NCI-H2107 treated with DMSO at 0.1 percent for 48 hours (cell line): ENCODE results near the gene MYPOP.
"Not testable (repeated sequence)": the region's sequence is repeated elsewhere in the genome, so short reads cannot be mapped to it uniquely, and the experiment has no call there.

Source experiments
- DNase-seq: peaks from one replicate; lab custom pipeline; 2025; ENCODE audit not compliant: unreplicated experiment; lab: John Stamatoyannopoulos, UW

The MYPOP gene

DNA sequence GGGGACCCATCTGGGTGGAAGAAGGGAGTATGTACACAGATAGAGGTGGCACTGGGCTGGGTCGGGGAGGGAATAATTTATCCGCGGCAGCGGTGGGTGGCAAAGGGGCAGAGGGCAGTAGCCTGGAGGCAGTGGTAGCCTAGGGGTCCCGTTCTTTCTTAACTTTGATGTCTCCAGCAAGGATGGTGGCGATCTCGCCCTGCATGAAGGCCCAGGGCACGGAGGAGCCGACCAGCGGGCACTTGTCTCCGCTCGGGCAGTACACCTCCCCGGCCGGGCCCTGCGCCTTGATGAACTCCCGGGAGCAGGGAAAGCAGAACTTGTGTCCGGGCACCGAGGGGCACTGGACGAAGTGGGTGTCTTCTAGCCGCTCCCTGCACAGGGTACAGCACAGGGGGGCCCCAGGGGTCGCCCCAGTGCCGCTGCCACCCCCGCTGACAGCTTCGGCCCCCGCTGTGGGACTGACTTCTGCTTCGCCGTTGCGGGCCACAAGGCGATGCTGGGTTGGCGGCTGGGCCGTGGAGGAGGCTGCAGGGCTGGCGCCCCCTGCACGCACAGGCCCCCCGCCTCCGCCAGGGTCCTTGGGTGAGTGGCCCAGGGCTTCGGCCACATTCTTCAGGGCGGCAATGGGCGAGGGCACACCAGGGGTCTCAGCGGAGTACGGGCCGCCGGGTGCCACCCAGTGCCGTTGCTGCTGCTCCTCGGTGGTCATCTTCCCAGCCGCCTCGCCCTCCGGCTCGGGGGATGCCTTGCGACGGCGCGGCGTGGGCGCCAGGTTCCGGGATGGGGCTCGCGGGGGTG is 18.3 kb downstream of the MYPOP start:
- no peak for DNase-seq

DNA sequence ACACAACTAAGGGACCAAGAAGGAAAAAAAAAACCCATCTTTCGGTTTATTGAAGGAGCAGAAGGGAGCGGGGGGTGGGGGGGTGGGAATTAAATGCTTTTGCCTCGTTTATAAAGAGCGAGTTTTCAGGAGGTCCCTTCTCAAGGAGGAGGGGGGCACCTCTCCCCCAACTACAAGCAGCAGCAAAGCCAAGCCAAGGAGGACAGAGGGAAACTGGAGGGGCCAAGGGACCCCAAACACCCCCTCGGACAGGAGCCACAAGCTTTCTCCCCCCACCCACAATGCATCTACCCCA is 18.9 kb downstream of the MYPOP start:
- DNase-seq = no peak

DNA sequence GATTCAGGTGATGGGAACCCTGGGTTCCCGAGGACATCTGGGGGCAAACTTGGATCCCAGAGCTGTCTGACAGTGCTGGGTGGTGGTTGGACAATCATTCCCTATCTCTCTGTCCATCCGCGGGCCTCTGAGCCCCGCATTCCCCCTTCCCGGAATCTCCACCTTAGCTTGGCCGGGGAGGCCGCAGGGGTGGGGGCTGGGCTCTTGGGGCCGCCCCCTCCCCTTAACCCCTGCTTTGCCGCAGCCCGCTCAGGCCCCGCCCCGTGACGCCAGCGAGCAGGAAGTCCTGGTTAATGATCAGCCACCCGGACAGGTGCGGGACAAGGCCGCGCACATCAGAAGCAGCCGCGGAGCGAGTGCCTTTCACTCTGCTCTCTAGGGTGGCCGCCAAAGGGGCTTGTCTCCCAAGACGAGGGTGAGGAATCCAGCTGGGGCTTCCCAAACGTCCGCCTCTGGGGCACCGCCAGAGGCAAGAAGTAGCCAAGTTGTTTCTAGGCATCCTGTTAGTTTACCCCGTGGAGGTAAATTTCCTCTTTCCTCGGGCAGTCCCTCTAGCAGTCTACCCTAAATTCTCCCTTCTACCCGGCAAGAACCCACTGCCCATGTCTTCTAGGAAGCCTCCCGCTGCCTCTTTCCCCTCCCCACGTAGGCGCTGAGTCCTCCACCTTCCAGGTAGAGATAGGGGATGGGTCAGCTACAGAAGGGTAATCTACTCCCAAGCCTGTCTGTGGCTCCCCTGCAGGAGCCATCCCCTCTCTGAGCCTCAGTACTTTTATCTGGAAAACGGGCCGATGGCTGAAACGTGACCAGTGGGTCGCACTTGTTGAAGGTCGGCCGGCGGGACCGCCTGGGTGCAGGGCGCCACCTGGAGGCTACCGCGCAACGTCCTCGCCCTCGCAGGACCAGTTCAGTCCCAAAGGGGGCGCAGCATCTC is 19.5 kb downstream of the MYPOP start:
- DNase-seq = peak; percentile 54

DNA sequence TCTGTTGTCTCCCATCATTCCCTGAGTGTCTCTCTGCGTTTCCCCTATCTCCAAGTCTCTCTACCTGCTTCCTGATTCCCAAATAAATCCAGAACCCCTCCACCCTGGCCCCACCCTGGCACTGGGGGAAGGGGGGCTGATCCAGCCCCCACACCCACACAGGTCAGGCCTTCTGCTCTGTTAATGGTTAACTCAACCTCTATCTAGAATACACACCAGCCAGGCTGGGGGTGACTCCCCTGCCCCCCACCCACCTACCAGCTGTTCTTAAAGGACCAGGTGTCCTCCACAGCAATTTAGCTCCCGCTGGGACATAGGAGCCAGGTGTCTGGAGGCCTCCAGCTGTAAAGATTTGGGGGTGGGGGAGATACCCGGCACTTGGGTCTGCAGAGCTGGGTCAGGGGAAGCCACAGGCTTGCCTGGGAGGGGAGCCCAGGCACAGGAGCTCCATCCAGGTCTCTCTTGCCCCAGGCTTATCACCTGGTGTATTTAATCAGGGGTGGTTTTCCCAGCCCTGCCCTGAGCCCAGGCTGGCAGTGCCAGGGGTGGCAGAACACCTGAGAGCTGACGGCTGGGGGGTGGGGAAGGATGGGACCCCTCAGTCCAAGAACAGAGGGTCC is 20.4 kb downstream of the MYPOP start:
- DNase-seq = peak; percentile 40

DNA sequence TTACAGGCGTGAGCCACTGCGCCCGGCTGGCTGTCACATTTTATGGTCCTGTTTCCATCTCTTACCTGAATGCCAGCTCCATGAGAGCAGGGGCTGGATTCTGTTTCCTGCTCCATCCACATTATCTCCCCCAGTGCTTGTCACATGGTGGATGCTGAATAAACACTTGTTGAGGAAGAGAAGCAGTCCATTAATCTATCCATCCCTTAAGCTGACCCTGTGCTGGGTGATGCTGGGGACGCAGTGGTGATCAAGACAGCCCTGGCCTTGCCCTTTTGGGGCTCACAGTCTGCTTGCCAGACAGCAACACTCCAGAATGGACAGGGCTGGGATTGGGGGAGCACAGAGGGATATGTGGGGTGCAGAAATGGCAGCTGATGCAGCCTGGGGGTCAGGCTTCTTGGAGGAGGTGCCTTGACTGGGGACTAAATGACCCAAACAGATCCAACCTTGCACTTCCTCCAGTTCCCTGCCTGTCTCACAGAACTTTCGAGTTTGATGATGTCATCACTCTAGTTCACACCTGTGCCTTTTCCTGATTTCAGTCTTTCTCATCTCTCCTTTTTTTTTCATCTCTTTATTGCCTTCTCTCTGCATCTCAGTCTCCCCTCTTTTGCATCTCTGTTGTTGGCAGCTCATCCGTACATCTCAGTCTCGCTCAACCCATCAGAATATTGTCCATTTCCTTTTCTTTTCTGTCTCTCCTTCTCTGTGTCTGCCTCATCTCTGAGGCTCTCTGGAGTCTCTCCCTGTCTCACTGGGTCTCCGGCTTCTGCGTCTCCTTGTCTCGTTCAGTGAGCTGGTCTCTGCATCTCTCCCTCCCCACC is 21.1 kb downstream of the MYPOP start:
- DNase-seq = no peak

DNA sequence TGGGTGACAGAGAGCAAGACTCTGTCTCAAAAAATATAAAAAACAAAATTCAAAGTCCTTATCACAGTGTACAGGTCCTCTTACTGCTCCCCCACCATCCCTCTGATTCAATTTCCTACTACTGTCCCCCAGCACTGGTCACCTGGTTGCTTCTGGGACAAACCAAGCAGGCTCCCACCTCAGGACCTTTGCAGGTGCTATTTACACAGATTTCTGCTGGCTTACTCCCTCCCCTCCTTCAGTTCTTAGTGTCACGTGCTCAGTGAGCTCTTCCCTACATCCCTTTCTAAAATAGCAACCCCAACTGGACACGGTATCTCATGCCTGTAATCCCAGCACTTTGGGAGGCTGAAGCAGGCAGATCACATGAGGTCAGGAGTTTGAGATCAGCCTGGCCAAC is 22.4 kb downstream of the MYPOP start:
- no peak for DNase-seq

DNA sequence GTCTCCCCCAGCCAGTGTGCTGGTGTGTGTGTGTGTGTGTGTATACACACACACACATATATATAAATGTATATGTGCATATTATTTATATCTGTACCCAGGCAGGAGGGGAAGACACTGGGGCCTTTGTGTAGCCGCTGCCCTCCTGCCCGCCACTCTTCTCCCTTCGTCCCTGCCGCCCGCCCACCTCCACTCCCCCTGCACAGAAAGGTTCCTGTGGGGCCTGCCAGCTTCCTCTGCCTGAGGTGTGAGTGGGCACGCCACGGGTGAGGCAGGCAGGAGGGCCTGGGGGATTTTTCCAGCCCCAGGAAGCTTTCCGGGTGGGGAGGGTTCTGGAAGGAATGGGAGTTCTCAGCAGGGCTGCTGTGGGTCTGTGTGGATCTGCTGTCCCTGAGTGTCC is 23.4 kb downstream of the MYPOP start:
- no peak for DNase-seq

DNA sequence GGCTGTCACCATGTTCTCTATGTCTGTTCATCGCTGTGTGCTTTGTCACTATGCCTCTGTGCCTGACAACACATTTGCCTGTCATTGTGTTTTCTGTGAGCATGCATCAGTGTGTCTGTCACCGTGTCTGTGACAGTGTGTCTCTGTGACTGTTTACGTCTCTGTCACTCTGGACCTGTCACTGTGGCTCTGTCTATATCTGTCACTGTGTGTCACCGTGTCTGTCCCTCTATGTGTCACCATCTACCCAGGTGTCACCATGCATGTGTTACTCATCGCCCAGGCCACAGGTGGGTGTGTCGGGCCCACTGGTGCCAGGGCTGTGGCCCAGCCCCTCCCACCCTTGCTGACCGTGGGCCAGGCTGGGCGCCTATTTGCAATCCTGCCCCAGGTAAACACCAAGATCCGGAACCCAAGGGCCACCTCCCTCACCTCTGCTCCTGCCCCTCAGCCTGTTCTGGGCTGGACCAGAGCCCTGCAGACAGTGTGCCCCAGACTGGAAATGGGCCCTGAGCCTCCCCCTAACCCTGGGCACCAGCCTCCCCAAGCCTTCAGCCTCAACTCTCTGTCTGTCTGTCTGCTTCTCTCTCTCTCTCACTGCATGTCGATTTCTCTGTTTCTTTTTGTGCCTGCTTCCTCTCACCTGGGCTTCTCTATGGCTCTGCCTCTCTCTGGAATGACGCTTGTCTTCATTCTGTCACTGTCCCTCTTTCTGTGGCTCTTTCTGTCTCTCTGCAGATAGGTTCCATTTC is 24.2 kb downstream of the MYPOP start:
- no peak for DNase-seq

DNA sequence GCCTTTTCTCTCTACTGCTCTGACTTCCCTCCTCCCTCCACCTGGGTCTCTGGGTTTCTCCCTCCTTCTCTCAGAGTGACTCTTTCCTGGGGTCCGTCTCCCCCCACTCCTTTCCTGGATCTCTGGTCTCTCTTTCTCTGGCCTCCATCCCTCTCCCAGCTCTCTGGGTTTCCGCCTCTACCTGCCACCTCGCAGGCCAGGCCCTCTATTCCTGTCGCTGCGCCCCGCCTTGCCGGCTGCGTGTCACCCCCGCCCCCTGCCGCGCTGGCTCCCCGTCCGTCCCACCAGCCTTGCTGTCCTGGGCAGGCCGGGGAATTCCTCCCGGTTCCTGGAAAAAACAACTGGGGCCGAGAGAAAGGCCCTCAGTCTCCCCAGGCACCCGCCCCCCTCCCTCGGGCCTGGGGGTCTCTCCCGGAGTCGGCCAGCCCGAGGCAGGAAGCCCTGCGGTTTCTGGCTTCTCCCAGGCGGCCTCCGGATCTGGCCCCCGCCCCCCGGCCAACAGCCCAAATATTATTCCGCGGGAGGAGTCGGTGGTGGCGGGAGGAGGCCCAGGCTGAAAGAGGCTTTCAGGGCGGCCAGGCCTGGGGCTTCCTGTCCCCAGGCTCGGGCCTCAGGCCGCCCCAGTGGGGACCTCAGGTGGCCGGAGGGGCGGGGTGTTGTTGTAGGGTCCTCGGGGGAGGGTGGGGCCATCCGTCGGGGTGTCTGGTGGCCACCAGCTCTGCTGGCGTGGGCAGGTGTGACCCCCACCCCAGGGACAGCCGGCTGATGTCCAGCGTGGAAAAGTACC is 25.8 kb downstream of the MYPOP start:
- DNase-seq = no peak

DNA sequence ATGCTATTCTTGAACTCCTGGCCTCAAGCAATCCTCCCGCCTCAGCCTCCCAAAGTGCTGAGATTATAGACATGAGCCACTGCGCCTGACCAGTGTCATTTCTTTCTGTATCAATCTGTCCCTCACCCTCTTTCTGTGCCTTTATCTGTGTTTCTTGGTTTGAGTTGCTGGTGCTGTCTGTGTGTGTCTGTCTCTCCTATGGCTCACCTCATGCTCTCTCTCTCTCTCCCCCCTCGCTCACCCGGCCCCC is 26.3 kb downstream of the MYPOP start:
- no peak for DNase-seq

DNA sequence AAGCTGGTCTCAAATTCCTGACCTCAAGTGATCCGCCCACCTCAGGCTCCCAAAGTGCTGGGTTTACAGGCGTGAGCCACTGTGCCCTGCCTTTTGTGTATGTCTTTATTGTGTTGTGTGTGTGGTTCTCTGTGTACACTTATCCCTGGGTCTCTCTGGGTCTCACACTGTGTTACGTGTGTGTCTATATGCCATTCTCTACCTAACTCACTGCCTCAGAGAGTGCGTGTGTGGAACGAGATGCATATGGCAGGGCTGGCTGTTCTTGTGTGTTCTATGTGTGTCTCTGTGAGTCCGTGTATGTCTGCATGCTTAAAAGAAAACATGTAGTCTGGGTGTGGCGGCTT is 27.8 kb downstream of the MYPOP start:
- DNase-seq = no peak

DNA sequence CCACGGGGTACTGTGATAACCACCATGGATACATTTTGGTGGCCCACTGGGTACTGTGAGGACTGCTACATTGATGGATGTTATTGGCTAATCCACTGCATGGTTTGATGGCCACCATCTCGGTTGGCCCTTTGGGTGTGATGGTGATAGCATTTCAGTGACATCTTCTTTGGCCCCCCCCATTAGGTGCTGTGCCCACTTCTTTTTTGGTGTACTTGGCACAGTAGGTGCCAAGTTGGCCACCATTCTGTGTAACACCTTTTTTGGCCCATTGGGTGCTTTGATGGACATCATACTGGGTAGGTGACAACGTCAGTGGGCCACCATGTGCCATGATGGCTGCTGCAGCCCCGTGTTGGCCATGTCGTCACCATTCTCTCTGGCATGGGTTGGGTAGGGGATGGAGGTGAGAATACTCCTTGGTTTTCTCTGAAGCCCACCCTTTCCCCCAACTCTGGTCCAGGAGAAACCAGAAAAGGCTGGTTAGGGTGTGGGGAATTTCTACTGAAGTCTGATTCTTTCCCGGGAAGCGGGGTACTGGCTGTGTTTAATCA is 29.1 kb downstream of the MYPOP start:
- no peak for DNase-seq

DNA sequence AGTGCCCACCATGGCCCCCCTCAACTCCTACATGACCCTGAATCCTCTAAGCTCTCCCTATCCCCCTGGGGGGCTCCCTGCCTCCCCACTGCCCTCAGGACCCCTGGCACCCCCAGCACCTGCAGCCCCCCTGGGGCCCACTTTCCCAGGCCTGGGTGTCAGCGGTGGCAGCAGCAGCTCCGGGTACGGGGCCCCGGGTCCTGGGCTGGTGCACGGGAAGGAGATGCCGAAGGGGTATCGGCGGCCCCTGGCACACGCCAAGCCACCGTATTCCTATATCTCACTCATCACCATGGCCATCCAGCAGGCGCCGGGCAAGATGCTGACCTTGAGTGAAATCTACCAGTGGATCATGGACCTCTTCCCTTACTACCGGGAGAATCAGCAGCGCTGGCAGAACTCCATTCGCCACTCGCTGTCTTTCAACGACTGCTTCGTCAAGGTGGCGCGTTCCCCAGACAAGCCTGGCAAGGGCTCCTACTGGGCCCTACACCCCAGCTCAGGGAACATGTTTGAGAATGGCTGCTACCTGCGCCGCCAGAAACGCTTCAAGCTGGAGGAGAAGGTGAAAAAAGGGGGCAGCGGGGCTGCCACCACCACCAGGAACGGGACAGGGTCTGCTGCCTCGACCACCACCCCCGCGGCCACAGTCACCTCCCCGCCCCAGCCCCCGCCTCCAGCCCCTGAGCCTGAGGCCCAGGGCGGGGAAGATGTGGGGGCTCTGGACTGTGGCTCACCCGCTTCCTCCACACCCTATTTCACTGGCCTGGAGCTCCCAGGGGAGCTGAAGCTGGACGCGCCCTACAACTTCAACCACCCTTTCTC is 30.1 kb downstream of the MYPOP start:
- DNase-seq = no peak

DNA sequence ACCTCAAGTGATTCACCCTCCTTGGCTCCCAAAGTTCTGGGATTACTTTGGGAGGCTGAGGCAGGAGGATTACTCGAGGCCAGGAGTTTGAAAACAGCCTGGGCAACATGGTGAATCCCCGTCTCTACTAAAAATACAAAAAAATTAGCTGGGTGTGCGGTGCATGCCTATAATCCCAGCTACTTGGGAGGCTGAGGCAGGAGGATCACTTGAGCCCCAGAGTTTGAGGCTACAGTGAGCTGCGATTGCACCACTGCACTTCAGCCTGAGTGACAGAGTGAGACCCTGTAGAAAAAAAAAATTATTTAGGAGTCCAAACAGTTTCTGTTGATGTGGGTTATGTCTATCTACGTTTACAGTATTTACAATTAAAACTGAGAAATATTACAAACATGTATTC is 31.6 kb downstream of the MYPOP start:
- no peak for DNase-seq

DNA sequence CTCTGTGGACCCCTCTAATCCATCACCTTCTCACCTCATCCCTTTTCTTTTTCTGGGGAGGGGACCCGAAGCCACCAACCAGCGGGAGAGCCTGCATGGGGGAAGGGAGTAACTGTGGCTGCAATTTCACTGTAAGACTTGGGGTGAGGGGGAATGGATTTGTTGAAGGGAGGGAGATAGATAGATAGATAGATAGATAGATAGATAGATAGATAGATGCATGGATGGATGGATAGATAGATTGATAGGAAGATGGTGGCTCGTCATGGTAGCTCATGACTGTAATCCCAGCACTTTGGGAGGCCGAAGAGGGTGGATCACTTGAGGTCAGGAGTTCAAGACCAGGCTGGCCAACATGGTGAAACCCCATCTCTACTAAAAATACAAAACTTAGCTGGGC is 35.2 kb downstream of the MYPOP start:
- not testable (repeated sequence) for DNase-seq

DNA sequence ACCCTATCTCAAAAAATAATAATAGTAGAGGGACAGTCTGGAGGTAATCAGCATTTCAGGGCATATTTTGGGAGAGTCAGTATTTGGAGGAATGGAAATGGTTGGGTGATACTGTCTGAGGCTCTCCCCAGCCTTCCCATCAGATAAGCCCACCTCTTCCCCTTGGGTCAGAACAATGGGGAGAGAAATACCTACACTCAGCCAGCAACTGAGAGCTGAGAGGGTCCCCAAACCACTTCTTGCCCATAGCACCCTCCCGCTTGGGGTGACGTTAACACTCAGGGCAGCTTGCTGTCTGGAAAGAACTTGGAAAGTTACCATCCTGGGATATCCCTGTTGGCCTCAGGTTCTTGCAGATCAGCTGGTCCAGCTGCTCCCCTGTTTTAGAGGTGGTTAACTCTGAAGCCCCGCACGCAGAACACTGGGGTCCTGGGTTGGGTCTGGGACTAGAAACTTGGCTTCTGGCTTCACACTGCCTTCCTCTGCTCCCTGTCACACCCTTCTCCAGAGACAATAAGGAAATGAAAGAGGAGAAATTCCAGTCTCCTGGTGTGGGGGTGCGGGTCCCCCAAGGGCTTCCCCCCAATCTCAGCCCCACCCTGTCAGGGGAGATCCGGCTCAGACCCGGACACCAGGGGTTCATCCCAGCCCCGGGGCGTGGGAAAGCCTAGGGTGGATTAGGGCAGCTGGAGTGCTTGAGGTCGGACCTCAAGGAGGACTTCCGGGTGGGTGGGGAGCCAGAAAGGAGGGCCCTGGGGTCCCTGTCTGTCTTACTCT is 35.8 kb downstream of the MYPOP start:
- DNase-seq = no peak

DNA sequence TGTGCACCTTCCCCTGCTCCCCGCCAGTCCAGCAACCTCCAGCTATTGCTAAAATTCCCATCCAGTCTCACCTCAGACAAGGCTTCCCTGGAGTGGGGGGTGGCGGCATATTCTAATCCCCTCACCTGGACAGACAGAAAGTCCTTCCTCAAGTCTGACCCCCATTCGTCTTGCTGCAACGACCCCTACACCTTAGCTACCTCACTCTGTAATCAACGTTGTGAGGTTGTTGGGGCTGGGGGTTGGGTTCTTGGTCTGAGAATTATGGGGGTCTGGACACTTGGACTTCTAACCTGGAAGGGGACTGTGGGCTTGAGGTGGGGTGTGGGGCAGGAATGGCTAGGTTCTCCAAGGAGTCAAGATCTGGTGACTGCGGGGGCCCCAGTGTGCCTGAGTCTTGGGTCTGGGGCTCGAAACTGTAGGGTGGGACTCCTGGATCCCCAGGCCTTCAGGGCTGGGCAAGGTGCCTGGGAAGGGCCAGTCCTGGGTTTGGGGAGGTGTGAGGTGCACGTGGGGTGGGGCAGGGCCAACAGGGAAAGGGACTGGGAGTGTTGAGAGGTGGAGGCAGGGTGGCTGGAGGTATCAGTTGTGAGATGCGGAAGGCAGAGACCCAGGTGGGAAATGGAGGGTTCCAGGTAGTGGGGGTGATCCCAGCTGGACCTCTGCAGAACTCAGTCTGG is 37.0 kb downstream of the MYPOP start:
- no peak for DNase-seq
